ENCODE results near the gene GALNT17.

DNA sequence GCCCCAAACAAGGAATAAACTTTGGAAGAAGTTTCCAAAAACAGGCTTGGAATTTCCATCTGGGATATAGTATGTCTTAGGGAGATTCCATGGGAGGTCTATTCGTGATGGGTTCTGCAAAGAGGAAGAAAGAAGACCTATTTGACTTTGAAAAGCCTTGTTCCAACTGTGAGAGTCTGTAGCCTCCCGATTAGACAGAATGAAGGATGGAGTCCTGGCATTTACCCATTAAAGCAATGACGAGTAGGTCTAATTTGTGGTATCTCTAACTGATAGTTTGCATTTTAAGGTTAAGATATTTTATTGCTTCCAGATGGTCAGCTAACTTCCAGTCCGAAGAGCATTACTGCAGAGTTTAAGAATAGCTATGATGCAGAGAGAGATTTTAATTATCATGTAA lies 19.5 kb upstream of the GALNT17 start:
- TF ChIP-seq POLR2AphosphoS5 (IDR thresholded peaks at IDR 0.05), result no peak
- TF ChIP-seq, protein P1, sequence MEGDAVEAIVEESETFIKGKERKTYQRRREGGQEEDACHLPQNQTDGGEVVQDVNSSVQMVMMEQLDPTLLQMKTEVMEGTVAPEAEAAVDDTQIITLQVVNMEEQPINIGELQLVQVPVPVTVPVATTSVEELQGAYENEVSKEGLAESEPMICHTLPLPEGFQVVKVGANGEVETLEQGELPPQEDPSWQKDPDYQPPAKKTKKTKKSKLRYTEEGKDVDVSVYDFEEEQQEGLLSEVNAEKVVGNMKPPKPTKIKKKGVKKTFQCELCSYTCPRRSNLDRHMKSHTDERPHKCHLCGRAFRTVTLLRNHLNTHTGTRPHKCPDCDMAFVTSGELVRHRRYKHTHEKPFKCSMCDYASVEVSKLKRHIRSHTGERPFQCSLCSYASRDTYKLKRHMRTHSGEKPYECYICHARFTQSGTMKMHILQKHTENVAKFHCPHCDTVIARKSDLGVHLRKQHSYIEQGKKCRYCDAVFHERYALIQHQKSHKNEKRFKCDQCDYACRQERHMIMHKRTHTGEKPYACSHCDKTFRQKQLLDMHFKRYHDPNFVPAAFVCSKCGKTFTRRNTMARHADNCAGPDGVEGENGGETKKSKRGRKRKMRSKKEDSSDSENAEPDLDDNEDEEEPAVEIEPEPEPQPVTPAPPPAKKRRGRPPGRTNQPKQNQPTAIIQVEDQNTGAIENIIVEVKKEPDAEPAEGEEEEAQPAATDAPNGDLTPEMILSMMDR (IDR thresholded peaks at IDR 0.05), result no peak

All from breast epithelium (tissue), 3 donors.